Astrocyte (in vitro differentiated cells and primary cell): ENCODE measurements around the gene ERCC5. TPM values are rescaled to one million over a fixed set of nuclear protein-coding genes. Genes with fewer than 3 reads are reported as not detected.
A peak's percentile ranks its signal among the peaks of the same experiment; 100 is the strongest.

Experiments
- DNase-seq: peaks from one replicate; pipeline ENCODE4 v3.0.0-alpha.2; 2010; ENCODE audit warnings: low read depth
- FAIRE-seq: peaks from 2 replicates; lab custom pipeline; 2011; peaks lifted over from hg19 to GRCh38; lab: Jason Lieb, UNC
- H2AFZ ChIP-seq: 2 replicates; pipeline ENCODE4 v1.6.0; 2012; ENCODE audit warnings: low read depth, low read length, inconsistent platforms
- H3K27ac ChIP-seq: 2 replicates; pipeline ENCODE4 v1.5.1; 2011; ENCODE audit warnings: low read depth, low read length, inconsistent platforms
- H3K27me3 ChIP-seq: 2 replicates; pipeline ENCODE4 v1.6.0; 2011; ENCODE audit warnings: low read length, inconsistent platforms; ENCODE audit not compliant: insufficient read depth
- H3K36me3 ChIP-seq: 2 replicates; pipeline ENCODE4 v1.5.1; 2011; ENCODE audit warnings: low read length, inconsistent platforms; ENCODE audit not compliant: insufficient read depth
- H3K4me1 ChIP-seq: 2 replicates; pipeline ENCODE4 v1.5.1; 2011; ENCODE audit warnings: low read length, inconsistent platforms; ENCODE audit not compliant: insufficient read depth
- H3K4me2 ChIP-seq: 2 replicates; pipeline ENCODE4 v1.6.0; 2012; ENCODE audit warnings: low read length, inconsistent platforms
- H3K4me3 ChIP-seq: 2 replicates; pipeline ENCODE4 v1.5.1; 2011; ENCODE audit warnings: low read depth, mild to moderate bottlenecking, low read length, inconsistent platforms; ENCODE audit not compliant: insufficient read depth
- H3K79me2 ChIP-seq: 2 replicates; pipeline ENCODE4 v1.6.0; 2012; ENCODE audit warnings: mild to moderate bottlenecking, low read length, inconsistent platforms; ENCODE audit not compliant: insufficient read depth
- H3K9ac ChIP-seq: 2 replicates; pipeline ENCODE4 v1.6.0; 2012; ENCODE audit warnings: mild to moderate bottlenecking, low read length, inconsistent platforms
- H3K9me3 ChIP-seq: 2 replicates; pipeline ENCODE4 v1.5.1; 2012; ENCODE audit warnings: low read depth, mild to moderate bottlenecking, low read length, inconsistent platforms; ENCODE audit not compliant: insufficient read depth
- H4K20me1 ChIP-seq: 2 replicates; pipeline ENCODE4 v1.6.0; 2012; ENCODE audit warnings: low read length, inconsistent platforms; ENCODE audit not compliant: insufficient read depth
- H3K27ac Mint-ChIP-seq: one replicate; pipeline ENCODE4 v1.8.0; 2021; ENCODE audit warnings: mild to moderate bottlenecking, mixed read lengths; ENCODE audit not compliant: unreplicated experiment
- H3K27me3 Mint-ChIP-seq: one replicate; pipeline ENCODE4 v1.8.0; 2021; ENCODE audit warnings: low read depth, mixed read lengths; ENCODE audit not compliant: unreplicated experiment
- H3K36me3 Mint-ChIP-seq: one replicate; pipeline ENCODE4 v1.8.0; 2021; ENCODE audit warnings: low read depth, mixed read lengths; ENCODE audit not compliant: unreplicated experiment
- H3K4me1 Mint-ChIP-seq: one replicate; pipeline ENCODE4 v1.8.0; 2021; ENCODE audit warnings: low read depth, mixed read lengths; ENCODE audit not compliant: unreplicated experiment
- H3K4me3 Mint-ChIP-seq: one replicate; pipeline ENCODE4 v1.8.0; 2021; ENCODE audit warnings: mild to moderate bottlenecking, moderate library complexity, mixed read lengths; ENCODE audit not compliant: unreplicated experiment
- H3K9me3 Mint-ChIP-seq: one replicate; pipeline ENCODE4 v1.8.0; 2021; ENCODE audit warnings: mild to moderate bottlenecking, mixed read lengths; ENCODE audit not compliant: unreplicated experiment
- EZH2 ChIP-seq: IDR thresholded peaks from 2 replicates; pipeline ENCODE4 v1.6.1; 2012; ENCODE audit warnings: mild to moderate bottlenecking, low read length, inconsistent platforms; ENCODE audit not compliant: insufficient read depth
- total RNA-seq: library from RNA; stranded (reverse); gene quantifications from 2 replicates; pipeline ENCODE4 v1.2.1, GENCODE V29; 2021
- TF ChIP-seq, protein P1 (sequence below): IDR thresholded peaks from 2 replicates; pipeline ENCODE4 v1.5.1; 2011; ENCODE audit warnings: low read depth, mild to moderate bottlenecking, inconsistent platforms, low read length, moderate library complexity; ENCODE audit not compliant: insufficient read depth

The ERCC5 gene
- total RNA-seq, 1 donor from 2014 or later, result 42.9 TPM

DNA sequence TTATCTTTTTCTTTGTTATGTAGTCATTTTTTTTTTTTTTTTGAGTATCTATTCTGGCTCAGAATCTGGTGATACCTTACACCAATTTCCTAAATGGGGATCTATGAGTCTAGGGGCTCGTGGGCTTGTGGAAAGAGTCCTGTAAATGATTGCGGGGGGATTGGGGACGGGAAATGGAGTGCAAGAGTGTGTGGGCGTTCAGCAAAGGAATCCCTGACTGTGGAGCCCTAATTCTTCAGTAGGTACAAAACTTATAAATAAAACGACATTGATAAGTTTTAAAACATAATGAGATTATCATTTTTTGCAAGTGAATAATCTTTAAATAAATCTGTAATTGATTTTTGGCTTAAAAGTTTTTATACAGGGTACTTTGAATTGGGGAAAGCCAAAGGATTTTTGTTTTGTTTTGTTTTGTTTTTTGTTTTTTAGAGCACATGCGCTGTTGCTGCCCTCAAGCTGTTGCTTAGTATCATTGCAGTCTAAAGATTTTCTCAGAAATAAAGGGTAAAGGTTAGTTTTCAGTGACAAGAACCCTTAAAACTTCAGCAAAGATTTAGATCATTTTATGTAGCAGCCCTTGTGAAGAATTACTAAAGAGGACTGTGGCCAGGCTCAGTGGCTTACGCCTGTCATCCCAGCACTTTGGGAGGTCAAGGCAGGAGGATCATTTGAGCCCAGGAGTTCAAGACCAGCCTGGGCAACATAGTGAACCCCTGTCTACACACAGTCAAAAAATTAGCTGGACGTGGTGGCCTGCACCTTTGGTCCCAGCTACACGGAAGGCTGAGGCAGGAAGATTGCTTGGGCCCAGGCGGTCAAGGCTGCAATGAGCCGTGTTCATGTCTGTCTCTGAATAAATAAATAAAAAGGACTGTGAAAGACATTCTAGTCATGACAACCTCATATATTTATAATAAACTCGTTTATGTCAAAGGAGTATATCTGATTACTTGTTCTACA lies 1.7 kb downstream of the ERCC5 start:
- TF ChIP-seq, protein P1, sequence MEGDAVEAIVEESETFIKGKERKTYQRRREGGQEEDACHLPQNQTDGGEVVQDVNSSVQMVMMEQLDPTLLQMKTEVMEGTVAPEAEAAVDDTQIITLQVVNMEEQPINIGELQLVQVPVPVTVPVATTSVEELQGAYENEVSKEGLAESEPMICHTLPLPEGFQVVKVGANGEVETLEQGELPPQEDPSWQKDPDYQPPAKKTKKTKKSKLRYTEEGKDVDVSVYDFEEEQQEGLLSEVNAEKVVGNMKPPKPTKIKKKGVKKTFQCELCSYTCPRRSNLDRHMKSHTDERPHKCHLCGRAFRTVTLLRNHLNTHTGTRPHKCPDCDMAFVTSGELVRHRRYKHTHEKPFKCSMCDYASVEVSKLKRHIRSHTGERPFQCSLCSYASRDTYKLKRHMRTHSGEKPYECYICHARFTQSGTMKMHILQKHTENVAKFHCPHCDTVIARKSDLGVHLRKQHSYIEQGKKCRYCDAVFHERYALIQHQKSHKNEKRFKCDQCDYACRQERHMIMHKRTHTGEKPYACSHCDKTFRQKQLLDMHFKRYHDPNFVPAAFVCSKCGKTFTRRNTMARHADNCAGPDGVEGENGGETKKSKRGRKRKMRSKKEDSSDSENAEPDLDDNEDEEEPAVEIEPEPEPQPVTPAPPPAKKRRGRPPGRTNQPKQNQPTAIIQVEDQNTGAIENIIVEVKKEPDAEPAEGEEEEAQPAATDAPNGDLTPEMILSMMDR, result peak; percentile 79
- no peak for TF ChIP-seq EZH2
- FAIRE-seq, result peak; percentile 9

DNA sequence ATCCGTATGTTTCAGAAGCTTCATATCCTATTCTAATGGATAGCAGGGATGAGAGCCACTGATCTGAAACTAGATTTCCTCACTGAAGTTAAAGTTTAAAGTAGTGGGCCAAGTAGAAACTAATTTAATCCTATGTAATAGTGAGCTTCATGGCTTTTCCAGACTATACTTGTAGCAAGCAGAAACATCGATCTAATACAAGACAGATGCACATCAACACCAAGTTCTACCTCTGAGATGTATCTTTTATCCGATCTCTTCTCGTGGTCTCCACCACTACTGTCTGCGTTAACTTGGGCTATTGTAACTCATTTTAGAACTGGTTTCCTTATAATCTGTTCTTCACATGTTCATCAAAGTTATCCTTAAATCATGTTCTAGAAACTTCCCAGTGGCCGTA lies 3.1 kb downstream of the ERCC5 start:
- no peak overlapping the region for H2AFZ ChIP-seq
- peaks cover 22% of the 10 kb centered on the region for H4K20me1 ChIP-seq
- no peak overlapping the region for H3K4me2 ChIP-seq
- FAIRE-seq (peak; percentile 5), DNase-seq (no peak)
- Mint-ChIP-seq H3K27me3 (no peaks in the 10 kb centered on the region), H3K4me3 (no peak overlapping the region), H3K9me3 (no peaks in the 10 kb centered on the region), H3K27ac (no peak overlapping the region), H3K4me1 (peaks cover 13% of the 10 kb centered on the region), H3K36me3 (no peaks in the 10 kb centered on the region)
- H3K4me1 ChIP-seq, result peaks cover 3% of the 10 kb centered on the region
- no peak overlapping the region for H3K27ac ChIP-seq
- no peaks in the 10 kb centered on the region for H3K9me3 ChIP-seq
- TF ChIP-seq EZH2, result no peak
- TF ChIP-seq, protein P1, result no peak
- H3K79me2 ChIP-seq, result peaks cover 52% of the 10 kb centered on the region
- no peaks in the 10 kb centered on the region for H3K27me3 ChIP-seq
- peaks cover 4% of the 10 kb centered on the region for H3K36me3 ChIP-seq
- no peak overlapping the region for H3K4me3 ChIP-seq
- H3K9ac ChIP-seq, result no peak overlapping the region

More for the DNA sequence above, 1.7 kb downstream of the ERCC5 start:
- Histone ChIP-seq H3K4me1 (peaks cover 3% of the 10 kb centered on the region), H3K27me3 (no peaks in the 10 kb centered on the region), H4K20me1 (peaks cover 22% of the 10 kb centered on the region), H3K4me2 (peak overlapping the region; percentile 85), H3K9me3 (no peaks in the 10 kb centered on the region), H3K79me2 (peaks cover 50% of the 10 kb centered on the region), H3K27ac (peak overlapping the region; percentile 94), H3K36me3 (peaks cover 2% of the 10 kb centered on the region), H2AFZ (no peak overlapping the region), H3K9ac (peak overlapping the region; percentile 92), H3K4me3 (peak overlapping the region; percentile 97)
- peak overlapping the region; percentile 97 for H3K27ac Mint-ChIP-seq
- H3K36me3 Mint-ChIP-seq, result no peaks in the 10 kb centered on the region
- no peaks in the 10 kb centered on the region for H3K27me3 Mint-ChIP-seq
- no peaks in the 10 kb centered on the region for H3K9me3 Mint-ChIP-seq
- peak overlapping the region; percentile 95 for H3K4me3 Mint-ChIP-seq
- H3K4me1 Mint-ChIP-seq, result peaks cover 13% of the 10 kb centered on the region
- DNase-seq, result peak; percentile 14
